Body of pancreas (tissue), 4 donors: ENCODE data around the gene MRPS15.

Source experiments
- POLR2A ChIP-seq, 3 donors: fragments of 450-650 bp; IDR thresholded peaks; one replicate each; pipeline ENCODE4 v1.6.1; 2016; ENCODE audit warnings: antibody characterized with exemption in 3 of 3, mild to moderate bottlenecking in 2 of 3
- TF ChIP-seq, protein P1 (sequence below), 7 experiments: fragments of 450-650 bp in 4 of 7; fragments of 200-600 bp in 3 of 7; sonication (generic) in 3 of 7; IDR thresholded peaks; one replicate each; pipeline ENCODE4 v1.5.1; 2016 to 2019; ENCODE audit warnings: antibody characterized with exemption in 7 of 7

DNA sequence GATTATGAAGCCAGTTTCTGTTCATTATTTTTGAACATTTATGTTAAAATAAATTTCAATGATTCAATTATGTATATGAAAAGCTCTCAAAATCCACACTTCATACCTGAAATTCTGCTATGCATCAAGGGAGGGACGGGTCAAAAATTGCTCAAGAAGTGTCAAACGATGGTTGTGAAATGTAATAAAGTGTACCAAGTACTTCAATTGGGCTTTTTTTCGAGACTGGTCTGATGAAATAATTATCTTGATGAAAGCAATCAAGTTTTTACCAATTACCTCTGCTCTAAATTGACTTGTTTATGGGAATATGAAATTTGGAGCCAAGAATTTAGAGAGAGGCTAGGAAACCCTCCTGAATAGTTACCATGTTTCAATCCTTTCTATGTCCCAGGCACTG, 21.8 kb downstream of the MRPS15 start:
- no peak for TF ChIP-seq POLR2A (IDR thresholded peaks at IDR 0.05)
- TF ChIP-seq, protein P1, sequence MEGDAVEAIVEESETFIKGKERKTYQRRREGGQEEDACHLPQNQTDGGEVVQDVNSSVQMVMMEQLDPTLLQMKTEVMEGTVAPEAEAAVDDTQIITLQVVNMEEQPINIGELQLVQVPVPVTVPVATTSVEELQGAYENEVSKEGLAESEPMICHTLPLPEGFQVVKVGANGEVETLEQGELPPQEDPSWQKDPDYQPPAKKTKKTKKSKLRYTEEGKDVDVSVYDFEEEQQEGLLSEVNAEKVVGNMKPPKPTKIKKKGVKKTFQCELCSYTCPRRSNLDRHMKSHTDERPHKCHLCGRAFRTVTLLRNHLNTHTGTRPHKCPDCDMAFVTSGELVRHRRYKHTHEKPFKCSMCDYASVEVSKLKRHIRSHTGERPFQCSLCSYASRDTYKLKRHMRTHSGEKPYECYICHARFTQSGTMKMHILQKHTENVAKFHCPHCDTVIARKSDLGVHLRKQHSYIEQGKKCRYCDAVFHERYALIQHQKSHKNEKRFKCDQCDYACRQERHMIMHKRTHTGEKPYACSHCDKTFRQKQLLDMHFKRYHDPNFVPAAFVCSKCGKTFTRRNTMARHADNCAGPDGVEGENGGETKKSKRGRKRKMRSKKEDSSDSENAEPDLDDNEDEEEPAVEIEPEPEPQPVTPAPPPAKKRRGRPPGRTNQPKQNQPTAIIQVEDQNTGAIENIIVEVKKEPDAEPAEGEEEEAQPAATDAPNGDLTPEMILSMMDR (IDR thresholded peaks at IDR 0.05), result no peak
